ENCODE data around the gene DNAH17.

Gene DNAH17

GRCh38 chr17:78616946-78617345 lies 39.8 kb upstream of the DNAH17 start:
- Histone ChIP-seq H3K27ac (ENCODE audit: low read length) (no peak overlapping the region), H3K9me2 (replicated peaks; ENCODE audit: insufficient read depth, low read length) (no peaks in the 10 kb centered on the region), H3K9me3 (replicated peaks; ENCODE audit: insufficient read depth, low read length) (no peaks in the 10 kb centered on the region), H3K4me2 (ENCODE audit: low read depth, low read length) (no peak overlapping the region), H3K4me1 (ENCODE audit: low read length) (no peaks in the 10 kb centered on the region), H2AFZ (ENCODE audit: low read length) (no peak overlapping the region), H3F3A (ENCODE audit: insufficient read depth, low read length) (no peaks in the 10 kb centered on the region), H3K79me2 (ENCODE audit: low read length) (no peaks in the 10 kb centered on the region), H3K36me3 (replicated peaks; ENCODE audit: insufficient read depth, low read length) (no peaks in the 10 kb centered on the region), H3K4me3 (ENCODE audit: low read length) (no peak overlapping the region), H4K20me1 (ENCODE audit: insufficient read depth, low read length) (no peaks in the 10 kb centered on the region), H3K9ac (ENCODE audit: low read length) (no peak overlapping the region), H3K27me3 (replicated peaks; ENCODE audit: insufficient read depth, low read length) (peaks cover 92% of the 10 kb centered on the region)
- no peak for DNase-seq
- TF ChIP-seq EZH2 (optimal IDR thresholded peaks at IDR 0.05; ENCODE audit: low read depth, low read length) (no peak), CTCF (IDR thresholded peaks at IDR 0.05; ENCODE audit: low read length) (no peak), EZH2phosphoT487 (IDR thresholded peaks at IDR 0.05; ENCODE audit: low read length) (no peak)

GRCh38 chr17:78615631-78616030 lies 38.4 kb upstream of the DNAH17 start:
- Histone ChIP-seq H3K79me2 (ENCODE audit: low read length) (no peaks in the 10 kb centered on the region), H3K4me1 (ENCODE audit: low read length) (no peaks in the 10 kb centered on the region), H3K27me3 (replicated peaks; ENCODE audit: insufficient read depth, low read length) (peaks cover 91% of the 10 kb centered on the region), H3K4me3 (ENCODE audit: low read length) (no peak overlapping the region), H3F3A (ENCODE audit: insufficient read depth, low read length) (no peaks in the 10 kb centered on the region), H3K9me3 (replicated peaks; ENCODE audit: insufficient read depth, low read length) (no peaks in the 10 kb centered on the region), H3K27ac (ENCODE audit: low read length) (no peak overlapping the region), H3K9me2 (replicated peaks; ENCODE audit: insufficient read depth, low read length) (no peaks in the 10 kb centered on the region), H3K4me2 (ENCODE audit: low read depth, low read length) (no peak overlapping the region), H3K9ac (ENCODE audit: low read length) (no peak overlapping the region), H4K20me1 (ENCODE audit: insufficient read depth, low read length) (no peaks in the 10 kb centered on the region), H3K36me3 (replicated peaks; ENCODE audit: insufficient read depth, low read length) (no peaks in the 10 kb centered on the region), H2AFZ (ENCODE audit: low read length) (no peak overlapping the region)
- TF ChIP-seq EZH2 (optimal IDR thresholded peaks at IDR 0.05; ENCODE audit: low read depth, low read length) (no peak), CTCF (IDR thresholded peaks at IDR 0.05; ENCODE audit: low read length) (no peak), EZH2phosphoT487 (IDR thresholded peaks at IDR 0.05; ENCODE audit: low read length) (no peak)
- DNase-seq, result no peak

GRCh38 chr17:78613416-78613815 lies 36.2 kb upstream of the DNAH17 start:
- Histone ChIP-seq H3K9me2 (replicated peaks; ENCODE audit: insufficient read depth, low read length) (no peaks in the 10 kb centered on the region), H3K79me2 (ENCODE audit: low read length) (no peaks in the 10 kb centered on the region), H3K27ac (ENCODE audit: low read length) (no peak overlapping the region), H4K20me1 (ENCODE audit: insufficient read depth, low read length) (no peaks in the 10 kb centered on the region), H3K36me3 (replicated peaks; ENCODE audit: insufficient read depth, low read length) (no peaks in the 10 kb centered on the region), H2AFZ (ENCODE audit: low read length) (no peak overlapping the region), H3K27me3 (replicated peaks; ENCODE audit: insufficient read depth, low read length) (peaks cover 91% of the 10 kb centered on the region), H3F3A (ENCODE audit: insufficient read depth, low read length) (no peaks in the 10 kb centered on the region), H3K4me2 (ENCODE audit: low read depth, low read length) (no peak overlapping the region), H3K9ac (ENCODE audit: low read length) (no peak overlapping the region), H3K9me3 (replicated peaks; ENCODE audit: insufficient read depth, low read length) (no peaks in the 10 kb centered on the region), H3K4me3 (ENCODE audit: low read length) (no peak overlapping the region), H3K4me1 (ENCODE audit: low read length) (no peaks in the 10 kb centered on the region)
- TF ChIP-seq EZH2 (optimal IDR thresholded peaks at IDR 0.05; ENCODE audit: low read depth, low read length) (no peak), CTCF (IDR thresholded peaks at IDR 0.05; ENCODE audit: low read length) (no peak), EZH2phosphoT487 (IDR thresholded peaks at IDR 0.05; ENCODE audit: low read length) (no peak)
- no peak for DNase-seq

All from MM.1S (cell line).